ENCODE results near the gene DPEP3.

DNA sequence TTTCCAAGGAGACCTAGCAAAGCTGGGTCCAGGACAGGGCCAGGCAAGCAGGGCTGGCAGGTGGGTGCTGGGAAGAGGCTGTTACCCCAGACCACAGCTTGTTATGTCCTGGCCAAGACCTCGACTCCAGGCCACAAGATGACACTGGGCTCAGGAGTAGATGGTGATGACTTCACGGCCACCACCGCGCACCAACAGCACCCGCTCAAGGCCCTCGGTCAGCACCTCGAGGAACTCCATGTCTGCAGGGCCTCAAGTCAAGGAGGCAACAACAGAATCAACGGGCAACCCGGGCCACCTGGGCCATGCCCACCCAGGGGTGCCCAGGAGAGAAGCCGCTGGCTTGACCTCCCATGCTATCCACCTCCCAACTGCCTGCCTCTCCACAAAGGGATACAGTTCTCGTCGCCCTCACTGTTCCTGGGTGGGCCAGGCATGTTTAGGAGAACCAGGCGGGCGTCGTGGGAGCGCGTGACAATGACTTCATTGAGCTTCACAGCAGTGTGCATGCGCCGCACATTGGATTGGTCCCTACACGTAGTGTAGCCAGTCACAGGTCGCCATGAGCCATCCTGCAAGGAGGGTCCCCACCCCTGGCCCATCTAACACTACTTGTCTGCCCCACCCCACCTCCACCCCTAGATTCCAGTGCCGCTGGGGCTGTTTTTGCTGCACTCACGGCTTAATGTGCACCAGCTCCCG, 35.5 kb downstream of the DPEP3 start:
- TF ChIP-seq, protein P1, sequence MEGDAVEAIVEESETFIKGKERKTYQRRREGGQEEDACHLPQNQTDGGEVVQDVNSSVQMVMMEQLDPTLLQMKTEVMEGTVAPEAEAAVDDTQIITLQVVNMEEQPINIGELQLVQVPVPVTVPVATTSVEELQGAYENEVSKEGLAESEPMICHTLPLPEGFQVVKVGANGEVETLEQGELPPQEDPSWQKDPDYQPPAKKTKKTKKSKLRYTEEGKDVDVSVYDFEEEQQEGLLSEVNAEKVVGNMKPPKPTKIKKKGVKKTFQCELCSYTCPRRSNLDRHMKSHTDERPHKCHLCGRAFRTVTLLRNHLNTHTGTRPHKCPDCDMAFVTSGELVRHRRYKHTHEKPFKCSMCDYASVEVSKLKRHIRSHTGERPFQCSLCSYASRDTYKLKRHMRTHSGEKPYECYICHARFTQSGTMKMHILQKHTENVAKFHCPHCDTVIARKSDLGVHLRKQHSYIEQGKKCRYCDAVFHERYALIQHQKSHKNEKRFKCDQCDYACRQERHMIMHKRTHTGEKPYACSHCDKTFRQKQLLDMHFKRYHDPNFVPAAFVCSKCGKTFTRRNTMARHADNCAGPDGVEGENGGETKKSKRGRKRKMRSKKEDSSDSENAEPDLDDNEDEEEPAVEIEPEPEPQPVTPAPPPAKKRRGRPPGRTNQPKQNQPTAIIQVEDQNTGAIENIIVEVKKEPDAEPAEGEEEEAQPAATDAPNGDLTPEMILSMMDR (IDR thresholded peaks at IDR 0.05; ENCODE audit: poor library complexity): no peak
- TF ChIP-seq EZH2 (IDR thresholded peaks at IDR 0.05; ENCODE audit: borderline replicate concordance): no peak
- no peak for TF ChIP-seq EZH2phosphoT487 (IDR thresholded peaks at IDR 0.05; ENCODE audit: low read depth, severe bottlenecking, unreplicated experiment)
